ENCODE measurements around the gene PHKB.

PHKB gene

GRCh38 chr16:47626246-47626645 lies 165.1 kb downstream of the PHKB start:
- DNase-seq (ENCODE audit: low read depth in 1 of 2, low spot score in 1 of 2) = no peak
- TF ChIP-seq SPI1 (IDR thresholded peaks at IDR 0.05; ENCODE audit: borderline replicate concordance, low read depth) (no peak), POLR2AphosphoS5 (IDR thresholded peaks at IDR 0.05; ENCODE audit: low read depth) (no peak), CTCF (IDR thresholded peaks at IDR 0.05; ENCODE audit: insufficient read depth, low read length) (no peak), GABPA (IDR thresholded peaks at IDR 0.05; ENCODE audit: low read depth) (no peak)
- TF ChIP-seq, protein P1, sequence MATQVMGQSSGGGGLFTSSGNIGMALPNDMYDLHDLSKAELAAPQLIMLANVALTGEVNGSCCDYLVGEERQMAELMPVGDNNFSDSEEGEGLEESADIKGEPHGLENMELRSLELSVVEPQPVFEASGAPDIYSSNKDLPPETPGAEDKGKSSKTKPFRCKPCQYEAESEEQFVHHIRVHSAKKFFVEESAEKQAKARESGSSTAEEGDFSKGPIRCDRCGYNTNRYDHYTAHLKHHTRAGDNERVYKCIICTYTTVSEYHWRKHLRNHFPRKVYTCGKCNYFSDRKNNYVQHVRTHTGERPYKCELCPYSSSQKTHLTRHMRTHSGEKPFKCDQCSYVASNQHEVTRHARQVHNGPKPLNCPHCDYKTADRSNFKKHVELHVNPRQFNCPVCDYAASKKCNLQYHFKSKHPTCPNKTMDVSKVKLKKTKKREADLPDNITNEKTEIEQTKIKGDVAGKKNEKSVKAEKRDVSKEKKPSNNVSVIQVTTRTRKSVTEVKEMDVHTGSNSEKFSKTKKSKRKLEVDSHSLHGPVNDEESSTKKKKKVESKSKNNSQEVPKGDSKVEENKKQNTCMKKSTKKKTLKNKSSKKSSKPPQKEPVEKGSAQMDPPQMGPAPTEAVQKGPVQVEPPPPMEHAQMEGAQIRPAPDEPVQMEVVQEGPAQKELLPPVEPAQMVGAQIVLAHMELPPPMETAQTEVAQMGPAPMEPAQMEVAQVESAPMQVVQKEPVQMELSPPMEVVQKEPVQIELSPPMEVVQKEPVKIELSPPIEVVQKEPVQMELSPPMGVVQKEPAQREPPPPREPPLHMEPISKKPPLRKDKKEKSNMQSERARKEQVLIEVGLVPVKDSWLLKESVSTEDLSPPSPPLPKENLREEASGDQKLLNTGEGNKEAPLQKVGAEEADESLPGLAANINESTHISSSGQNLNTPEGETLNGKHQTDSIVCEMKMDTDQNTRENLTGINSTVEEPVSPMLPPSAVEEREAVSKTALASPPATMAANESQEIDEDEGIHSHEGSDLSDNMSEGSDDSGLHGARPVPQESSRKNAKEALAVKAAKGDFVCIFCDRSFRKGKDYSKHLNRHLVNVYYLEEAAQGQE (IDR thresholded peaks at IDR 0.05; ENCODE audit: insufficient replicate concordance, low read depth) = no peak
- Histone ChIP-seq H3K27me3 (ENCODE audit: insufficient read depth, poor library complexity, severe bottlenecking) (no peaks in the 10 kb centered on the region), H3K4me3 (replicated peaks; ENCODE audit: insufficient read depth, low read length) (no peak overlapping the region), H3K27ac (replicated peaks) (no peak overlapping the region)

DNA sequence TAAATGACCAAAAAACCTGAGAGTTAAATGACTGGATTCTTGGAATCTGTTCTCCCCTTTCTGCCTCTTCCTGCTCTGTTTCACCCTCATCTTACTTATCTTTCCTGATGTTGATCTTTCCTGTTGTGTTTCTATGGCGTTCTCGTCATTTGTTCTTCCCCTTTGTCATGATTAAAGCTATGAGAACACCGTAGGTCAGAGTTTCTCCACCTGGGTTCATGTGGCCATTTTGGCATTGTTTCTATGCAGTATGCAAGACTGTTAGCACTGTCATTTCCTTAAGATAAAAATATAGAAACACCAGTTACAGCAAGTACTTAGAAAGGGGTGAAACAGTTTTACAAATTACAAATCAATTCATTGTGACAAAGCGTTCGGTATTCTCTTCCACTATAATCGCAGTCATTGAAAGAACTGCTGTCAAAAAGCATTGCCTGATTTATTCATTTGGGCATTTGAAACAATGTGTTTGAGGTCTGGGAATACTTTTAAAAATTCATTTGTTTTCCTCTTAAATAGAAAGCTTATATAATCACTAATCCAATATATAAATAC lies 166.0 kb downstream of the PHKB start:
- TF ChIP-seq, protein P1 (IDR thresholded peaks at IDR 0.05; ENCODE audit: insufficient replicate concordance, low read depth) = no peak
- TF ChIP-seq SPI1 (IDR thresholded peaks at IDR 0.05; ENCODE audit: borderline replicate concordance, low read depth) = no peak
- TF ChIP-seq CTCF (IDR thresholded peaks at IDR 0.05; ENCODE audit: insufficient read depth, low read length) = no peak
- no peak for TF ChIP-seq POLR2AphosphoS5 (IDR thresholded peaks at IDR 0.05; ENCODE audit: low read depth)
- no peak for TF ChIP-seq GABPA (IDR thresholded peaks at IDR 0.05; ENCODE audit: low read depth)
- no peak overlapping the region for H3K4me3 ChIP-seq (replicated peaks; ENCODE audit: insufficient read depth, low read length)
- no peak for DNase-seq (ENCODE audit: low read depth in 1 of 2, low spot score in 1 of 2)

DNA sequence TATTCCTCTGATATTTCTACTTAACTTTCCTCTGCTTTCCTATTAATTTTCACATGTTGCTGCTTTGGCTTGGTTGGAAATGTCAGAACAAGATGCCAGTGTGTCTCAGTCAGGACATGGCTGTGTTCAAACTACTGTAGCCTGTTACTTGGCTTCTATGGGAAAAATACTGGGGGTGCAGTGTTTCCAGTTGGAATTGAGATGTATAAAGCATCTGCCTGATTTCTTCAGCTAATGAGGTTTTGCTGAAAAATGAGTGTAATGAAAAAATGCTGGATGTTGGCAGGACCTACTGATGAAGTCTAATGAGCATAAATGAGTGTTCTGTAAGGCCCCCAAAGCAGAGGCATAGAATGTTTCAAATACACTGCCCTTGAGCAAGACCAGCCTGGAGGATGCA lies 166.6 kb downstream of the PHKB start:
- TF ChIP-seq SPI1 (IDR thresholded peaks at IDR 0.05; ENCODE audit: borderline replicate concordance, low read depth) (no peak), POLR2AphosphoS5 (IDR thresholded peaks at IDR 0.05; ENCODE audit: low read depth) (no peak), GABPA (IDR thresholded peaks at IDR 0.05; ENCODE audit: low read depth) (no peak), CTCF (IDR thresholded peaks at IDR 0.05; ENCODE audit: insufficient read depth, low read length) (no peak)
- TF ChIP-seq, protein P1 (IDR thresholded peaks at IDR 0.05; ENCODE audit: insufficient replicate concordance, low read depth) = no peak
- no peak for DNase-seq (ENCODE audit: low read depth in 1 of 2, low spot score in 1 of 2)
- Histone ChIP-seq H3K4me3 (replicated peaks; ENCODE audit: insufficient read depth, low read length) (no peak overlapping the region), H3K27me3 (ENCODE audit: insufficient read depth, poor library complexity, severe bottlenecking) (no peaks in the 10 kb centered on the region), H3K27ac (replicated peaks) (no peak overlapping the region)

More for the DNA sequence above, 166.0 kb downstream of the PHKB start:
- H3K27ac ChIP-seq (replicated peaks) = no peak overlapping the region
- no peaks in the 10 kb centered on the region for H3K27me3 ChIP-seq (ENCODE audit: insufficient read depth, poor library complexity, severe bottlenecking)
